HG03060 (cell line): ENCODE results near the gene ACTRT2.

Source experiments
- ATAC-seq: cut with Tn5 transposase; IDR thresholded peaks from one replicate; pipeline ENCODE4 v1.9.1; 2021; ENCODE audit warnings: low read depth, moderate number of reproducible peaks; ENCODE audit not compliant: unreplicated experiment

The ACTRT2 gene

DNA sequence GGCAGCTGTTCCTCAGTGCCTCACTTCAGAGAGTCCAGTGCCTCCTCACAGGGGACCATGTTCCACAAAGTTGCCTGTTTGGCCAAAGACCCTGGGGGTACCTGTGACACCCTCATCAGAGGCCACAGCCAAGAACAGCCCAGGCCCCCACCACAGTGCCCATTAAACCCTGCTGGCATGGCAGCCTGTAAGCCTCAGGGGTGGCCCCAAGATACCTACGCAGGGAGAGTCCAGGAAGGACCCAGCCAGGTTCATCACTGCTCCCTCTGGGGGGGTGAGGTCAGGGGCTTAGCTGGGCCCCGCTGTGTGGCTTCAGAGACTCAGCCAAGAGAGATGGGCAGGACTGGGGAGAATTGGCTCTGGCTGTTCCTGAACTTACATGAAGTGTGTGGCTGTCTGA is 28.6 kb downstream of the ACTRT2 start:
- no peak for ATAC-seq

GRCh38 chr1:3050603-3051002 is 29.3 kb downstream of the ACTRT2 start:
- ATAC-seq, result no peak

DNA sequence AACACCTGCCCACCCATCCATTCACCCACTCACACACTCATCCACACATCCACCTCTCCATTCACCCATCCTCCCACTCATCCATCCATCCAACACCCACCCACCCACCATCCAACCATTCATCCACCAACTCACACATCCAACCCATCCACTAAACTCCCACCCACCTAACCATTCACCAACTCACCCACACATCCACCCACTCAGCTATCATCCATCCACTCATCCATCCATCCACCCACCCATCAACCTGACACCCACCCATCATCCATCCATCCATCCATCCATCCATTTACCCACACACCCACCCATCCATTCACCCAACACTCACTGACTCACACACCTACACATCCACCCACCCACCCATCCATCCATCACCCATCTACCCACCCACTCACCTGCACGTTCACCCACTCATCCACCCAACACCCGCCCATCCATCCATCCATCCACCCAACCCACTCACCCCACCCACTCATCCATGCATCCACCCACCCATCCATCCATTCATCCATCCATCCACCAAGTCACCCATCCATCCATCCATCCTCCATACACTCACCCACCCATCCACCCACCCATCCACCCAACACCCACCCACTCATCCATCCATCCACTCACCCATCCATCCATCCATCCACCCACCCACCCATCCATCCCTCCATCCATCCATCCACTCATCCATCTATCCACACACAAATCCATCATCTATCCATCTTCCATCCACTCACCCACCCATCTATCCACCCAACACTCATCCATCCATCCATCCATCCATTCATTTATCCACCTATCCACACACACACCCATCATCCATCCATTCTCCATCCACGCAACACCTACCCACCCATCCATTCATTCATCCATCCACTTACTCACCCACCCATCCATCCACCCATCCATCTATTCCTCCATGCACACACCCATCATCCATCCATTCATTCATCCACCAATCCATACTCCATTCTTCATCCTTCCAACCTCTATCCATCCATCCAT is 30.3 kb downstream of the ACTRT2 start:
- no peak for ATAC-seq

- no peak for ATAC-seq
Measured at GRCh38 chr1:3052501-3052900, 31.2 kb downstream of the ACTRT2 start.

GRCh38 chr1:3053366-3053980 is 32.2 kb downstream of the ACTRT2 start:
- ATAC-seq, result no peak

GRCh38 chr1:3053986-3054385 is 32.7 kb downstream of the ACTRT2 start:
- ATAC-seq, result no peak

DNA sequence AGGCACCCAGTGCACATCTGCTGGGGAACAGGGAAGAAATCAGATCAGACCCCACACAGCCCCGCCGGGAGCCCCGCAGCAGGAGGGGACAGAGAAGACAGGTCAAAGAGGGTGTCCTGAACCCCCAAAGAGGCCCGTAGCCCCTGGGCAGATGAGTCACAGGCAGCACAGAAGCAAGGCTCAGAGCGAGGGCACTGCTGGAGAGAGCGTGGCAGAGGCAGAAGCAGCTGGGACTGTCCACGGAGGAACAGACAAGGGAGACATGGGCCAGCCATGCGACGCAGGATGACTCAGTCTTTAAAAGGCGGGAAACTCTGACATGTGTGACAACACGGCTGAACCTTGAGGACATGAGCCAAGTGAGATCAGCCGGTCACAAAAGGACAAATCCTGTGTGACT is 33.2 kb downstream of the ACTRT2 start:
- no peak for ATAC-seq

- no peak for ATAC-seq
Measured at GRCh38 chr1:3055051-3055450, 33.8 kb downstream of the ACTRT2 start.

DNA sequence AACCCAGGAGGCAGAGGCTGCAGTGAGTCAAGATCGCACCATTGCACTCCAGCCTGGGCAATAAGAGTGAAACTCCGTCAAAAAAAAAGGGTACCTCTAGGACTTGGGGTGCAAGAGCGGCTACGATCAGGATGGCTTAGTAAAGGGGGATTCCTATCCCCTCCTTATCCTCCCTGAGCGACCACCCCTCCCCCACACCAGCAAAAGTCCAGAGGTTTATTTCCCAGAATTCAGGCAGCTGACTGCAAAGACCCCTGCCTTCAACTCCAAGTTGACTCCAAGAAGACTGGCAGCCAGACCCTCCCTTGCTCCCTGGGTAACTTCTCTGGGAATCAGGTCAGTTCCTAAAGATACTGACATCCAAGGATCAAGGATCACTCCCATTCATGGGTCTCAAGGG is 35.4 kb downstream of the ACTRT2 start:
- ATAC-seq, result no peak

DNA sequence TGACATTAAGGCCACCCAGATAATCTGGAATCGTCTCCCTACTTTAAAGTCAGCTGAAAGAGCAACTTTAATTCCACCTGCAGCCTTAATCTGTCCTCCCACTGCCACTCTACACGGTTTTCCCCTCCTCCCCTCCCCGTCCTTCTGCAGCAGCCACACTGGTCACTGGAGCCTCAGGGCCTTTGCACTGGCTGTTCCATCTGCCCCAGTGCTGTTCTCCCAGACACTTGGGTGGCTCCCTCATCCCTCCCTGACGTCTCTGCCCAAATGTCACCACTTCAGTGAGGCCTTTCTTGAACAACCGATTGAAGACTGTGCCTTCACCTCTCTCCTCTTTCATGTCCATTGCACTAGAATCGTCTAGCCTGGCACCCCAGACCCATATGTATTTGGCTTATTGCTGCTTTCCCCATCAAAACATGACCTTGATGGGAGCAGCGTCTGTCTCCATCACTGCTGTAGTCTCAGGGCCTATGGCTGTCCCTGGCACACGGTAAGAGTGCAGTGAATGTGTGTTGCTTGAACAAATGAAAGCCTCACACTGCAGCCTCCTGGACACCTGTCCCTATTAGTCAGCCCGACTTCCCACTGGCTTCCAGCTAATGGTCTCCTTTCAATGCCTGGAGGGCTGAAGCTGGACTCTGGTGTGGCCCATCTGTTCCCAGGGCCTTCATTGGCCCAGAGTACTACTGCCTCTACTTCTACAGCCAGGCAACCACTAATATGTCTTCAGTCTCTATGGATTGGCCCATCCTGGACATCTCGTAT is 37.2 kb downstream of the ACTRT2 start:
- ATAC-seq, result no peak

- no peak for ATAC-seq
Measured at GRCh38 chr1:3060127-3060526, 38.9 kb downstream of the ACTRT2 start.

DNA sequence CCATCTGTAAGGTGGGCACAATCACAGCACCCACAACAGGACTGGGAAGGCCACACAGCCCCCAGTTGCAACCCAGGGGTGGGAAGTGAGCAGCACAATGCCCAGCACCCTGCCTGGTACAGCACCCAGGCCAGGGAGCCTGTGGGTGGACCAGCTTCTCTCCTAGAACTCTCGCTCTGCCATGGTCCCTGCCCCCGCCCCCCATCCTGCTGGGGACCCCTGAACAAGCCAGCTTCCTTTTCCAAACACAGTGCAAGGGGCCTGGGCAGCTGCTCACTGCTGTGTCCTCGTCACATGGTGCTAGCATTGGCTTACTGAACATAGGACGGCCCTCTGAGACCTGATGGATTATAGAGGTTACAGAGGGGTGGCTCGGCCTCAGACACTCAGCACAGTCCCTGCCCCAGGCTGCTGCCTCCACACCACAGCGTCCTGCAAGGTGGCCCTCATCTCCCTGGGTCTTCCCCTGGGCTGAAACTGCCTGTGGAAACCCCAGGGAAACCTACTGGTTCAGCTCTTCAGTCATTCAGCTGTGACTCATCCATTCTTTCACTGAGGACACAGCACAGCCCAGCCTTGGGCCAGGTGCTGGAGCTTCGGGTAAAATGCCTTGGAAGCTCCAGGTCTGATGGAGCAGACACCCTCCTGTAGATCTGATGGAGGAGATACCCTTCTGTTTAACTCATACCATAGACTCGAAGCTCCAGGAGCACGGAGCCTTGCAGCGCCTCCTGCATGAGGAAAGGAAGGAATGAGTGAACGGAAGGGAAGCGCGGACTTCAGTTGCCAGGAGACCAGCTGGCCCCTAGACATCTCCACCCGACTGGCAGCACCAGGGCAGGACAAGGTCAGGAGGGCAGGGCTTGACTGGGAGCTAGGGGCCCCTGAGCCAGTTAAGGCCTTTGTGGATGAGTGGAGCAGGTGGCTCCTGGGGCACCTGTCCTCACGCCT is 39.6 kb downstream of the ACTRT2 start:
- ATAC-seq, result no peak

GRCh38 chr1:3061566-3061965 is 40.3 kb downstream of the ACTRT2 start:
- ATAC-seq, result no peak

GRCh38 chr1:3061981-3062615 is 40.8 kb downstream of the ACTRT2 start:
- no peak for ATAC-seq

GRCh38 chr1:3062616-3063378 is 41.5 kb downstream of the ACTRT2 start:
- no peak for ATAC-seq

DNA sequence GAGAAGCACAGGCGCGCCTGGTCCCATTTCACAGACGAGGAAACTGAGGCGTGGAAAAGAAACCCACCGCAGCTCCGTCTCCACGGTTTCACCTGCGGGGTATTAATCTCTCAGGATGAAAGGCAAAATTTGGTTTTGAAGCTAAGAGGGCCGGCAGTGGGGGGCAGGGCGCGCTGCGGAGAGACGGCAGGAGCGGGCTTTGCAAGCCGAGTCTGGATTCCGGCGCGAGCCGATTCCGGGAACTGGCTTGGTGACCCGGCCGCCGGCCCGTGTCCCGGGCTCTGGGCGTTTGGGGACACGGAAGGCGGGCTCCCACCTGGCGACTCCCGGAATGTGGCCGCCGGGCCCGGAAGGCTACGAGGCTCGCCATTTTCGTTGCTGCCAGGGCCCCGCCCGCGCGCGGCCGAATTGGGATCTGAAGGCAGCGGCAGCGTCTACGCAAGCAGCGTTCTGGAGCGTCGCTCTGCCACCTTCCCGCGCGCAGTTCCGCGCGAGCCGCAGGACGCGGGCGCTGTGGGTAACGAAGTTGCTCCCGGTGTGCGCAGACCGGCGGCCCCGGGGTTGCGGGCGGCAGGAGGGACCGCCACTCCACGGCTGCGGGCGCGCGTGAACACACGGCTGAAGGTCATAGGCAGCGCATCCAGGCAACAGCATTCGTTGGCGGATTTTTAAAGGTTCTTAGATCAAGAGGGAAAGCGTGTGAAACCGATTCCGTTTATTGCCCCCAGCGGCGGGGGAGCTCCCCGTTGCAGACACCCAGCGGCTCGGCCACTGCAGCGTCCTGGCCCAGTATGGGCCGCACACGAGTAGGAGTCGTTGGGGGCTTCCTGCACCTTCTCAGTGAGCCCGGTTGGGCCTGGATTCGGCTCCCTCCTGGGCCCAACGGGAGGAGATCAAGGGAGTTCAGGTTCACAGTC is 42.4 kb downstream of the ACTRT2 start:
- ATAC-seq, result no peak

- no peak for ATAC-seq
Measured at GRCh38 chr1:3064296-3064850, 43.1 kb downstream of the ACTRT2 start.
